SK-N-SH (cell line): ENCODE data around the gene ZMYM2.

ENCODE experiments used
- CHD2 ChIP-seq: fragments of 150-350 bp; IDR thresholded peaks from 2 replicates; pipeline ENCODE4 v1.6.1; 2018; ENCODE audit warnings: low read length; ENCODE audit not compliant: partially characterized antibody
- CTCF ChIP-seq: fragments of 200-600 bp; sonication (generic); IDR thresholded peaks from 2 replicates; pipeline ENCODE4 v1.6.1; 2017; ENCODE audit warnings: antibody characterized with exemption, mild to moderate bottlenecking, moderate library complexity
- EP300 ChIP-seq, 2 experiments: IDR thresholded peaks; 2 replicates each; pipeline versions ENCODE4 v1.4.0 to v1.6.1; 2012; ENCODE audit warnings: borderline replicate concordance in 1 of 2, low read depth in 1 of 2, low read length in 1 of 2
- EZH2phosphoT487 ChIP-seq: fragments of 200-600 bp; sonication (generic); IDR thresholded peaks from 2 replicates; pipeline ENCODE4 v1.6.1; 2017; ENCODE audit warnings: low read depth, mixed run types, mild to moderate bottlenecking, antibody characterized with exemption, moderate library complexity, borderline replicate concordance
- FOXJ3 ChIP-seq: sonication (generic); formaldehyde crosslinking; IDR thresholded peaks from 2 replicates; pipeline ENCODE4 v1.5.1; 2020; ENCODE audit warnings: mild to moderate bottlenecking, missing genetic modification reagents
- RAD21 ChIP-seq: IDR thresholded peaks from 2 replicates; pipeline ENCODE4 v1.6.1; 2012; ENCODE audit warnings: mild to moderate bottlenecking, low read length
- REST ChIP-seq: IDR thresholded peaks from 2 replicates; pipeline ENCODE4 v1.6.1; 2012; ENCODE audit warnings: mild to moderate bottlenecking, low read depth, low read length, moderate library complexity
- RFX5 ChIP-seq: IDR thresholded peaks from 2 replicates; pipeline ENCODE4 v1.6.1; 2012; ENCODE audit warnings: mild to moderate bottlenecking, improper control_type of control experiment, low read length
- RXRA ChIP-seq: IDR thresholded peaks from 2 replicates; pipeline ENCODE4 v1.4.0; 2012; ENCODE audit warnings: low read depth, mild to moderate bottlenecking, borderline replicate concordance
- TAF1 ChIP-seq: IDR thresholded peaks from 2 replicates; pipeline ENCODE4 v1.6.1; 2012; ENCODE audit warnings: low read depth, mild to moderate bottlenecking, low read length, moderate library complexity, borderline replicate concordance
- USF1 ChIP-seq: IDR thresholded peaks from 2 replicates; pipeline ENCODE4 v1.4.0; 2012; ENCODE audit warnings: low read depth, borderline replicate concordance
- USF2 ChIP-seq: fragments of 150-350 bp; IDR thresholded peaks from 2 replicates; pipeline ENCODE4 v1.6.1; 2017; ENCODE audit warnings: antibody characterized with exemption, low read length, low read depth, borderline replicate concordance
- YY1 ChIP-seq: IDR thresholded peaks from 2 replicates; pipeline ENCODE4 v1.4.0; 2012; ENCODE audit warnings: low read depth, mild to moderate bottlenecking

- TF ChIP-seq CTCF, result no peak
- no peak for TF ChIP-seq TAF1
- TF ChIP-seq RFX5, result no peak
- TF ChIP-seq RXRA, result no peak
- TF ChIP-seq RAD21, result no peak
- TF ChIP-seq EP300 (IDR thresholded peaks at IDR 0.05; ENCODE audit: borderline replicate concordance in 1 of 2, low read depth in 1 of 2, low read length in 1 of 2), result no peak
- TF ChIP-seq EZH2phosphoT487, result no peak
- TF ChIP-seq YY1, result no peak
- no peak for TF ChIP-seq REST
- TF ChIP-seq USF2, result no peak
- no peak for TF ChIP-seq USF1
- no peak for TF ChIP-seq CHD2
- TF ChIP-seq FOXJ3 (CRISPR knock-in tag), result no peak
Measured at GRCh38 chr13:20105161-20105689, 146.7 kb downstream of the ZMYM2 start.
